K562 (cell line): ENCODE measurements around the gene DNM1. TPM values are rescaled to one million over a fixed set of nuclear protein-coding genes. Genes with fewer than 3 reads are reported as not detected.

ENCODE experiments used
- ATAC-seq: fragments of 200-7000 bp; cut with Tn5 transposase; 3 replicates; pipeline ENCODE4 v1.9.1; 2020; ENCODE audit warnings: moderate library complexity
- BruUV-seq: library from RNA; stranded (reverse); fragments of 400-500 nt; replicated peaks from 2 replicates; lab custom pipeline; 2021; lab: Mats Ljungman, UMichigan
- CTCF ChIA-PET: fragments of 300-600 bp; formaldehyde crosslinking; extraction: SDS; loops from one replicate; lab custom pipeline; 2021; ENCODE audit warnings: low intra/inter-chr PET ratio; lab: Yijun Ruan, JAX
- POLR2A ChIA-PET: fragments of 300-600, 350-650 bp; sonication (Branson Sonifier 250); formaldehyde crosslinking; extraction: SDS; loops from one replicate; lab custom pipeline; 2021; ENCODE audit warnings: antibody characterized with exemption, inconsistent platforms; lab: Yijun Ruan, JAX
- DNase-seq, 4 experiments: peaks; one replicate each; pipeline versions ENCODE4 v3.0.0 to v3.0.0-alpha.2; 2011 to 2018; ENCODE audit warnings: low spot score in 3 of 4, mixed read lengths in 3 of 4; ENCODE audit errors: extremely low read depth in 1 of 4
- FAIRE-seq: peaks from 2 replicates; lab custom pipeline; 2011; peaks lifted over from hg19 to GRCh38; lab: Jason Lieb, UNC
- H2AFZ ChIP-seq: 2 replicates; pipeline ENCODE4 v1.6.0; 2011; ENCODE audit warnings: low read depth, low read length, control low read depth, inconsistent platforms
- H3K27ac ChIP-seq: fragments of 200-600 bp; 3 replicates; pipeline ENCODE4 v1.8.0; 2011; ENCODE audit warnings: low read depth, mild to moderate bottlenecking, control low read depth, inconsistent platforms, low read length, moderate library complexity, mixed read lengths; ENCODE audit errors: extremely low read depth
- H3K27me3 ChIP-seq, 2 experiments: fragments of 300-600 bp in 1 of 2; 2 replicates in 1 of 2; 3 replicates in 1 of 2; pipeline versions ENCODE4 v1.6.0 to v1.8.0; 2011; ENCODE audit warnings: inconsistent platforms in 2 of 2, low read length in 2 of 2, mild to moderate bottlenecking in 1 of 2, mixed read lengths in 1 of 2, moderate library complexity in 1 of 2; ENCODE audit not compliant: control insufficient read depth in 2 of 2, insufficient read depth in 2 of 2
- H3K36me3 ChIP-seq: fragments of 300-600 bp; 3 replicates; pipeline ENCODE4 v1.8.0; 2011; ENCODE audit warnings: mild to moderate bottlenecking, low read length, inconsistent platforms; ENCODE audit not compliant: control insufficient read depth, insufficient read depth
- H3K4me1 ChIP-seq, 2 experiments: fragments of 200-600 bp in 1 of 2; replicated peaks in 1 of 2; 2 replicates in 1 of 2; 3 replicates in 1 of 2; pipeline versions ENCODE4 v1.5.1 to v1.8.0; 2011; ENCODE audit warnings: inconsistent platforms in 2 of 2, low read length in 2 of 2, mild to moderate bottlenecking in 1 of 2, mixed read lengths in 1 of 2, moderate library complexity in 1 of 2; ENCODE audit not compliant: control insufficient read depth in 2 of 2, insufficient read depth in 2 of 2
- H3K4me2 ChIP-seq: 2 replicates; pipeline ENCODE4 v1.6.1; 2011; ENCODE audit warnings: low read length, control low read depth, inconsistent platforms, mixed read lengths; ENCODE audit not compliant: insufficient read depth
- H3K4me3 ChIP-seq: fragments of 200-600 bp; sonication (generic), shearing (Covaris generic); 2 replicates; pipeline ENCODE4 v1.5.1; 2016; ENCODE audit warnings: control low read depth, inconsistent platforms
- H3K79me2 ChIP-seq: fragments of 200-600 bp; 3 replicates; pipeline ENCODE4 v1.8.0; 2011; ENCODE audit warnings: low read length, inconsistent platforms; ENCODE audit not compliant: control insufficient read depth, insufficient read depth
- H3K9ac ChIP-seq, 2 experiments: 2 replicates each; pipeline versions ENCODE4 v1.6.0 to v1.6.1; 2011; ENCODE audit warnings: low read depth in 2 of 2, low read length in 2 of 2, control low read depth in 1 of 2, inconsistent platforms in 1 of 2, mild to moderate bottlenecking in 1 of 2, mixed read lengths in 1 of 2; ENCODE audit not compliant: insufficient read depth in 1 of 2
- H3K9me1 ChIP-seq: one replicate; pipeline ENCODE4 v1.6.0; 2011; ENCODE audit warnings: inconsistent platforms, mild to moderate bottlenecking, low read length, moderate library complexity; ENCODE audit not compliant: control insufficient read depth, insufficient read depth
- H3K9me3 ChIP-seq: replicated peaks from 2 replicates; pipeline ENCODE4 v1.5.1; 2011; ENCODE audit warnings: low read depth, low read length, inconsistent platforms; ENCODE audit not compliant: control insufficient read depth, insufficient read depth
- H4K20me1 ChIP-seq: replicated peaks from 2 replicates; pipeline ENCODE4 v1.6.1; 2011; ENCODE audit warnings: low read length, inconsistent platforms, mixed read lengths; ENCODE audit not compliant: control insufficient read depth, insufficient read depth
- JUNB ChIP-seq: fragments of 450-650 bp; formaldehyde crosslinking; conservative IDR thresholded peaks from 2 replicates; pipeline ENCODE4 v1.4.0; 2020; ENCODE audit warnings: mild to moderate bottlenecking
- MEF2D ChIP-seq: conservative IDR thresholded peaks from 2 replicates; pipeline ENCODE4 v1.6.1; 2016; ENCODE audit warnings: low read depth, missing genetic modification characterization, missing compliant biosample characterization
- SIN3A ChIP-seq, 2 experiments: fragments of 150-350 bp in 1 of 2; IDR thresholded peaks; 2 replicates each; pipeline ENCODE4 v1.6.1; 2011 to 2016; ENCODE audit warnings: borderline replicate concordance in 2 of 2, low read depth in 2 of 2, low read length in 2 of 2, mild to moderate bottlenecking in 2 of 2, moderate library complexity in 2 of 2; ENCODE audit not compliant: control insufficient read depth in 1 of 2
- TAF7 ChIP-seq: fragments of 450-650 bp; IDR thresholded peaks from 2 replicates; pipeline ENCODE4 v1.6.1; 2016; ENCODE audit warnings: missing genetic modification characterization, missing compliant biosample characterization
- TGIF2 ChIP-seq: sonication (generic); formaldehyde crosslinking; IDR thresholded peaks from 2 replicates; pipeline ENCODE4 v1.8.1; 2022; ENCODE audit warnings: mild to moderate bottlenecking, missing genetic modification reagents, moderate library complexity
- YY1 ChIP-seq, 3 experiments: IDR thresholded peaks; 2 replicates each; pipeline ENCODE4 v1.6.1; 2011; ENCODE audit warnings: low read length in 2 of 3, mild to moderate bottlenecking in 2 of 3, moderate library complexity in 2 of 3, borderline replicate concordance in 1 of 3, control low read depth in 1 of 3, low read depth in 1 of 3; ENCODE audit not compliant: insufficient read depth in 3 of 3, insufficient replicate concordance in 2 of 3, control insufficient read depth in 1 of 3, insufficient read length in 1 of 3; ENCODE audit errors: extremely low read depth in 1 of 3
- ZNF445 ChIP-seq: fragments of 250-450 bp; sonication (Bioruptor Pico); IDR thresholded peaks from 2 replicates; pipeline ENCODE4 v1.4.0; 2020; ENCODE audit warnings: low read depth, mild to moderate bottlenecking, moderate library complexity
- ZNF717 ChIP-seq: fragments of 250-450 bp; sonication (Bioruptor Pico); IDR thresholded peaks from 2 replicates; pipeline ENCODE4 v1.5.0; 2021
- whole genome bisulfite sequencing: fragments of 100-300 bp; shearing (Covaris generic); methylation state at CpG from one replicate; pipeline ENCODE4 v1.1.6; 2016; ENCODE audit warnings: low coverage, mixed read lengths; ENCODE audit not compliant: insufficient coverage; ENCODE audit errors: missing lambda C conversion rate; 5-methylcytosine and 5-hydroxymethylcytosine counted together
- in situ Hi-C: fragments of 300-500 bp; cut with MboI; formaldehyde crosslinking; loops from 4 replicates; pipeline ENCODE4 v1.15.0; 2018; ENCODE audit warnings: inconsistent platforms, mixed read lengths
- intact Hi-C: fragments of 100-400 bp; cut with micrococcal nuclease; formaldehyde crosslinking; loops from 2 replicates; pipeline ENCODE4 v1.14.2; 2022
- polyA plus RNA-seq, 8 experiments: library from polyadenylated mRNA; depleted of rRNA in 4 of 8; stranded (reverse) in 5 of 8; unstranded in 3 of 8; fragments of >200 nt; fragmentation: Nextera tagmentation in 2 of 8; fragmentation: Illumina TruSeq in 1 of 8; extraction: Ambion mirVana in 2 of 8; extraction: Trizol in 1 of 8; gene quantifications; 2 replicates each; pipeline versions ENCODE4 v1.2.1 to v1.2.3, GENCODE V29; 2011 to 2014; ENCODE audit warnings: inconsistent platforms in 1 of 8, missing spikeins in 1 of 8
- total RNA-seq, 7 experiments: library from RNA; depleted of rRNA in 6 of 7; stranded (reverse); fragments of >200 nt in 6 of 7; fragmentation: Illumina TruSeq in 2 of 7; extraction: Trizol in 2 of 7; gene quantifications; 2 replicates each; pipeline versions ENCODE4 v1.2.1 to v1.2.3, GENCODE V29; 2011 to 2021; ENCODE audit warnings: low replicate concordance in 1 of 7
- TF ChIP-seq, protein P1 (sequence below), 2 experiments: IDR thresholded peaks; 2 replicates each; pipeline ENCODE4 v1.6.1; 2011; ENCODE audit warnings: borderline replicate concordance in 1 of 2, control low read depth in 1 of 2, low read depth in 1 of 2, low read length in 1 of 2, mild to moderate bottlenecking in 1 of 2, mixed read lengths in 1 of 2, moderate library complexity in 1 of 2; ENCODE audit not compliant: insufficient read depth in 1 of 2, insufficient read length in 1 of 2, poor library complexity in 1 of 2, severe bottlenecking in 1 of 2; ENCODE audit errors: extremely low read depth in 1 of 2
- TF ChIP-seq, protein P2 (sequence below): fragments of 250-450 bp; sonication (Bioruptor Pico); IDR thresholded peaks from 2 replicates; pipeline ENCODE4 v1.8.0; 2021; ENCODE audit warnings: moderate library complexity, mild to moderate bottlenecking, inconsistent platforms
- TF ChIP-seq, protein P3 (sequence below): IDR thresholded peaks from 2 replicates; pipeline ENCODE4 v1.6.1; 2016; ENCODE audit warnings: missing genetic modification characterization, missing compliant biosample characterization
- TF ChIP-seq, protein P4 (sequence below), 2 experiments: fragments of 250-450 bp in 1 of 2; fragments of 450-650 bp in 1 of 2; sonication (Bioruptor Pico) in 1 of 2; IDR thresholded peaks; 2 replicates each; pipeline versions ENCODE4 v1.6.1 to v1.8.0; 2016 to 2021; ENCODE audit warnings: mild to moderate bottlenecking in 2 of 2, moderate library complexity in 2 of 2, missing compliant biosample characterization in 1 of 2, missing genetic modification characterization in 1 of 2

Gene DNM1
- total and polyA plus RNA-seq, 9 of the 15 experiments (the other 6 are each of a cell fraction or from before 2014, with no cell fraction given) = 0.39 to 23.1 (median 9.1) TPM

DNA sequence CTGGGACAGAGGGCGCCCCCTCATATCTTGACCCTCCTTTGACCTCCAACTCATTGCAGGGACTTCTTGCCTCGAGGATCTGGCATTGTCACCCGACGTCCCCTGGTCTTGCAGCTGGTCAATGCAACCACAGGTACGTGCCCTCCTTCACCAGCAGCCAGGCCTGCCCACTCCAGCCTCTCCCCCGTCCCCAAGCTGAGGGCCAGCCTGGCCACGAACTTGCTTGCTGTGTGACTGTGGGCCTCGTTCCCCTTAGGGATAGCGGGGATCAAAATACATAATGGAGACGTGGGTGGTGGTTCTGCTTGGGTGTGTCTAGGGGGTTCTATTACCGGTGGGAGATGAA lies 15.0 kb downstream of the DNM1 start:
- in situ Hi-C loops (loop anchor here (10.0 kb wide), 1 partner anchor 1457 kb away; no protein-coding TSS in a partner anchor), intact Hi-C loops (loop anchor here (2.0 to 10.0 kb wide), 2 partner anchors 31 to 127 kb away; partner anchors contain the start of gene SLC27A4)
- peaks cover 17 to 60% of the 10 kb centered on the region in 2 experiments for H3K4me1 ChIP-seq
- peak overlapping the region; percentile 87 for H3K4me2 ChIP-seq
- peak overlapping the region; percentile 92 for H2AFZ ChIP-seq
- H3K36me3 ChIP-seq = peaks cover 6% of the 10 kb centered on the region; the same call in 1 of the 3 replicates
- no peaks in the 10 kb centered on the region for H3K27me3 ChIP-seq
- ChIA-PET POLR2A (interaction anchor here (0.5 to 3.3 kb wide), 16 partner anchors 9 to 1531 kb away, joined by 3 to 33 read pairs (median 4); partner anchors contain the start of gene CIZ1), CTCF (no interaction called here)
- H3K9me1 ChIP-seq = peaks cover 5% of the 10 kb centered on the region
- ATAC-seq (peak; percentile 1; the same call in 2 of the 3 replicates), FAIRE-seq (no peak), DNase-seq (peak in 1 of 4 experiments; percentile 52)
- H3K9ac ChIP-seq = peak overlapping the region; percentile 48 to 87
- no peaks in the 10 kb centered on the region for H3K9me3 ChIP-seq
- peaks cover 5% of the 10 kb centered on the region; the same call in 1 of the 2 replicates for H4K20me1 ChIP-seq
- BruUV-seq = TSS peak; percentile 87
- H3K79me2 ChIP-seq = no peaks in the 10 kb centered on the region
- H3K4me3 ChIP-seq = peak overlapping the region; percentile 26
- H3K27ac ChIP-seq = peak overlapping the region; percentile 43
- WGBS = 44% methylated on average over 11 of the region's 11 CpGs
- no peak for TF ChIP-seq TGIF2 (CRISPR knock-in tag)
- TF ChIP-seq, protein P1, sequence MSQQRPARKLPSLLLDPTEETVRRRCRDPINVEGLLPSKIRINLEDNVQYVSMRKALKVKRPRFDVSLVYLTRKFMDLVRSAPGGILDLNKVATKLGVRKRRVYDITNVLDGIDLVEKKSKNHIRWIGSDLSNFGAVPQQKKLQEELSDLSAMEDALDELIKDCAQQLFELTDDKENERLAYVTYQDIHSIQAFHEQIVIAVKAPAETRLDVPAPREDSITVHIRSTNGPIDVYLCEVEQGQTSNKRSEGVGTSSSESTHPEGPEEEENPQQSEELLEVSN (IDR thresholded peaks at IDR 0.05; ENCODE audit: borderline replicate concordance in 1 of 2, extremely low read depth in 1 of 2, insufficient read depth in 1 of 2, insufficient read length in 1 of 2, low read depth in 1 of 2, low read length in 1 of 2, poor library complexity in 1 of 2, severe bottlenecking in 1 of 2) = peak in 1 of 2 experiments; percentile 4
- TF ChIP-seq MEF2D (tag) = peak; percentile 19; the same call in 1 of the 2 replicates
- TF ChIP-seq TAF7 (tag) = 0 out of 2 replicates have a peak, but pooled peaks have one; percentile 32
- TF ChIP-seq JUNB (CRISPR knock-in tag) = no peak
- no peak for TF ChIP-seq ZNF445
- TF ChIP-seq SIN3A (IDR thresholded peaks at IDR 0.05; ENCODE audit: borderline replicate concordance in 2 of 2, control insufficient read depth in 1 of 2, low read depth in 2 of 2, low read length in 2 of 2) = 0 out of 4 replicates have a peak, but pooled peaks of 1 of the 2 experiments have one; percentile 22
- TF ChIP-seq, protein P2, sequence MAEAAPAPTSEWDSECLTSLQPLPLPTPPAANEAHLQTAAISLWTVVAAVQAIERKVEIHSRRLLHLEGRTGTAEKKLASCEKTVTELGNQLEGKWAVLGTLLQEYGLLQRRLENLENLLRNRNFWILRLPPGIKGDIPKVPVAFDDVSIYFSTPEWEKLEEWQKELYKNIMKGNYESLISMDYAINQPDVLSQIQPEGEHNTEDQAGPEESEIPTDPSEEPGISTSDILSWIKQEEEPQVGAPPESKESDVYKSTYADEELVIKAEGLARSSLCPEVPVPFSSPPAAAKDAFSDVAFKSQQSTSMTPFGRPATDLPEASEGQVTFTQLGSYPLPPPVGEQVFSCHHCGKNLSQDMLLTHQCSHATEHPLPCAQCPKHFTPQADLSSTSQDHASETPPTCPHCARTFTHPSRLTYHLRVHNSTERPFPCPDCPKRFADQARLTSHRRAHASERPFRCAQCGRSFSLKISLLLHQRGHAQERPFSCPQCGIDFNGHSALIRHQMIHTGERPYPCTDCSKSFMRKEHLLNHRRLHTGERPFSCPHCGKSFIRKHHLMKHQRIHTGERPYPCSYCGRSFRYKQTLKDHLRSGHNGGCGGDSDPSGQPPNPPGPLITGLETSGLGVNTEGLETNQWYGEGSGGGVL = no peak
- TF ChIP-seq YY1 (IDR thresholded peaks at IDR 0.05; ENCODE audit: borderline replicate concordance in 1 of 3, control insufficient read depth in 1 of 3, extremely low read depth in 1 of 3, insufficient read depth in 3 of 3, insufficient read length in 1 of 3, insufficient replicate concordance in 2 of 3, low read depth in 1 of 3, low read length in 2 of 3) = no peak
- TF ChIP-seq, protein P3, sequence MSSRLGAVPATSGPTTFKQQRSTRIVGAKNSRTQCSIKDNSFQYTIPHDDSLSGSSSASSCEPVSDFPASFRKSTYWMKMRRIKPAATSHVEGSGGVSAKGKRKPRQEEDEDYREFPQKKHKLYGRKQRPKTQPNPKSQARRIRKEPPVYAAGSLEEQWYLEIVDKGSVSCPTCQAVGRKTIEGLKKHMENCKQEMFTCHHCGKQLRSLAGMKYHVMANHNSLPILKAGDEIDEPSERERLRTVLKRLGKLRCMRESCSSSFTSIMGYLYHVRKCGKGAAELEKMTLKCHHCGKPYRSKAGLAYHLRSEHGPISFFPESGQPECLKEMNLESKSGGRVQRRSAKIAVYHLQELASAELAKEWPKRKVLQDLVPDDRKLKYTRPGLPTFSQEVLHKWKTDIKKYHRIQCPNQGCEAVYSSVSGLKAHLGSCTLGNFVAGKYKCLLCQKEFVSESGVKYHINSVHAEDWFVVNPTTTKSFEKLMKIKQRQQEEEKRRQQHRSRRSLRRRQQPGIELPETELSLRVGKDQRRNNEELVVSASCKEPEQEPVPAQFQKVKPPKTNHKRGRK (tag) = no peak
- TF ChIP-seq, protein P4, sequence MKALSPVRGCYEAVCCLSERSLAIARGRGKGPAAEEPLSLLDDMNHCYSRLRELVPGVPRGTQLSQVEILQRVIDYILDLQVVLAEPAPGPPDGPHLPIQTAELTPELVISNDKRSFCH (CRISPR knock-in tag; IDR thresholded peaks at IDR 0.05) = no peak
- TF ChIP-seq, protein P4 (tag; IDR thresholded peaks at IDR 0.05) = peak; percentile 88; the same call in 1 of the 2 replicates
- no peak for TF ChIP-seq ZNF717 (CRISPR knock-in tag)
